CD4-positive, alpha-beta T cell treated with Interleukin-2 at 100 ng/mL for 4 hours (primary cell): Measurements from ENCODE around the gene NTM.

Experiments
- DNase-seq: peaks from one replicate; pipeline ENCODE4 v3.0.0-alpha.2; 2020; ENCODE audit warnings: low spot score

NTM gene

DNA sequence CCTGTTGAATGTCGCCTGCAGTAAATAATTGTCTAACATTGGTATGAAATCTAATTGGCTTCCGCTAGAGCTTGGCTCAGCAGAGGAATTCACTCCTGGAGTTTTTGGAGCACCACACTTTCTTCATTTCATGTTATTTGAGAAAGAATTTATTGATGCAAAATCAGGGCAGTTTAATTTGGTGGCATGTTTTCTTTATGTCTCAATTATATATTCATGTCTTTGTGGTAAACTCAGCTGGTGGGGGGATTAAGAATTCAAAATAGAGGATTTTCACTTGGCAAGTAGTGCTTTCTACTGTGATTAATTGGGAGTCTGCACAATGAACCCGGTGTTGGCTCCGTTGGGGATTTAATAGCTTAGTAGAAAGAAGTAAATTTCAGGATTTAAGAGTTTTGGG, 784.4 kb downstream of the NTM start:
- no peak for DNase-seq

DNA sequence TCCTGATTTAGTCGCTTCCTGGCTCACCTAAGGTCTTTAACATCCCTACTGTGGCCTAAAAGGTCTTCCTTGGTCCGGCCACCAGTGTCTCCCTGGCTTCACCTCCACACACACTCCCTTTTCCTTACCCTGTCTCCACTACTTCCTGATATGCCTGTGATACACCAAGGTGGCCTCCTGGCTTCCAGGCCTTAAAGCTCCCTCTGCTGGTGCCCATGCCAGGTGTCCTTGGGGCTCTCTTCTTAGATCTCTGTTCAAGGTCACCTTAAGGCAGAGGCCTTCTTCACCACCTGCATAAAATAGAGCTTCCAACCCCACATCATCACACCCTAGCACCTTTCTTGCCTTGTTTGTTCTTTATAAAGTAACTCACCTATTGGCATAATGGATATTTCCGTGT, 787.7 kb downstream of the NTM start:
- DNase-seq = no peak

DNA sequence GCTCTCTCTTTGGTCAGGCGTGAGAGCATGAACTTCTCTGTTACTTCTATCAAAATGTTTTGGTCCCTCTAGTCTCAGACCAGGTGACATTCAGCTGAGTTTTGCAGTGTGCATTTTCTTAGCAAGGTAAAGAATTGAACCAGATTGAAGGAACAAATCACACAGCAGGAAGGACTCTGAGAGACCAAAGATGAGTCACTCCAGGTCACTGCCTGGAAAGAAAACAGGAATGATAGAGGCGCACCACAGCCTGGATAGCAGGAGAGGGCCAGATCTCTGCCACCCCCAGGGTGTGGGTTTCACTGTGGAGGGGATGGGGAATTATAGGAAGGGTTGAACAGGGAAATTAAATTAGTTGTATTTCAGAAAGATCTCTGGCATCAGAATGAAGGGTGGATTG, 788.3 kb downstream of the NTM start:
- DNase-seq = no peak

DNA sequence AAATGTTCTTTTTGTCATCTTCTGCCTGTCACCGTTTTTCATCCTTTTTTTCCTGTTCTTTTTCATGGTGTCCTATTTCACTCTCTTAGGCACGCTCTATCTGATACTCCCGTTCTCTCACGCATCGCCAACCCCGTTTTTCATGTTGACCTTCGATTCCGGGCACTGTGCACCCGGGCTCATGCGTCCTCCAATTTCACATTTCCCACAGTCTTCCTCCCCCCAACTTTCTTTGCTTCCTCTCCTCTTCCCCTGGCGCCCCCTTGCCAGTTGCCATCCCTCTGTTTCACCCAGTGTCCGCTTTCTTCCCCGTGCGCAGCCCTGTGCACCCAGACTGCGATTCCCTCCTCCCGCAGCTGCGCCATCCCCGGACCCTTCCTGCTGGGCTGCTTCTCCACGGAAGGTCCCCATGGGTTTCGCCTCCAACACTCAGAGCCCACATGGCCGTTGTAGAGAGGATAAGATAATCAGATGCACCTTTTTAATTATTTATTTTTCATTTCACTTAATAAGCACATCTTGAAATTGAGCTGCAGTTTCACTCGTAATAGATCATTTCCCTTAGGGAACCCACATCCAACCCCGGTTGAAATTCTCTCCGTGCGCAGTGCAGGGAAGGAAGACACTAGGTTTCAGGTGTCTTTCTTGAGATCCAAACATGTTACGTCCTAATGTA, 791.1 kb downstream of the NTM start:
- no peak for DNase-seq

DNA sequence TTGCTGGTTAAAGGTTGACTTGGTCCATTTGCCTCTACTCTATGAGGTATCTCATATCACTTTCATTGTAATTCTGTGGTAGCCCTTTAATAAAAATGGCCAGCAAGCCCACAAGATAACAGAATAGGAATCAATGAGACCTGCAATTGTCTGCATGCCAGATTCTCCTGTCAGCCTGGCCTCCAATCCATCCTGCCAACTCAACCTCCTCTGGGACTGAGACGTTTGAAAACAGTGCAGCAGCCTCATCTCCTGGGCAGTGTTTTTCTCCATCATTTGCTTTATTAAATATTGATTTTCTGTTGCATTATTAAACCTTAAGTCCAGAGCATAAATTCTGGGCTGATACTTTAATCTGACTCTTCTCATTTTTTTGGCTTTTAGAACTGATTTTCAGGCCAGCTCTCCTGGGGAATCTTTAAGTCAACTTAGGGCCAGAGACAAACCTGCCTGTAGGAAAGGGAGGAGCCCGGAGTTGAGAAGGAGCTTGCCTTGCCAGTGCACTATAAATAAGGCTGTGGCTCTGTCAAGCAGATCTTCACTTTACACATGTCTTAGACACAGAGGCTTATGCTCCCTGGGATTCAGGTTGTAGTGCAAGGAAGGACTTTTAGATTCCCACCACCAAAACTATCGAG, 798.0 kb downstream of the NTM start:
- no peak for DNase-seq

DNA sequence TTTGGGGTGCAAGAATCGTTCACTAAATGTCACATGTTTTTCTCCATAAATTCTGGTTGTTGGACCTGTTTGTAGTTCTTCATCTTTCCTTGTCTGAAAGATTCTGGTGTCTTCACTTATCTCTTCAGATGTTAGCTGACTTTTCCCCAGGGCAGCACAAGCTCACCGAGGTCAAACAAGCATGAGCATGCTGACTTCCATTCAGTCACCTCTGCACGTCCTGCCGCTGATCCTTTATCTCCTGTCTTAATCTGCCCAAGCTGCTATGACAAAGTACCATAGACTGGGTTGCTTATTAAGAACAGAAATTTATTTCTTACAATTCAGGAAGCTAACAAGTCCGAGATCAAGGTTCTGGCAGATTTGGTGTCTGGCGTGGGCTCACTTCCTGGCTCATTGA, 800.6 kb downstream of the NTM start:
- no peak for DNase-seq

DNA sequence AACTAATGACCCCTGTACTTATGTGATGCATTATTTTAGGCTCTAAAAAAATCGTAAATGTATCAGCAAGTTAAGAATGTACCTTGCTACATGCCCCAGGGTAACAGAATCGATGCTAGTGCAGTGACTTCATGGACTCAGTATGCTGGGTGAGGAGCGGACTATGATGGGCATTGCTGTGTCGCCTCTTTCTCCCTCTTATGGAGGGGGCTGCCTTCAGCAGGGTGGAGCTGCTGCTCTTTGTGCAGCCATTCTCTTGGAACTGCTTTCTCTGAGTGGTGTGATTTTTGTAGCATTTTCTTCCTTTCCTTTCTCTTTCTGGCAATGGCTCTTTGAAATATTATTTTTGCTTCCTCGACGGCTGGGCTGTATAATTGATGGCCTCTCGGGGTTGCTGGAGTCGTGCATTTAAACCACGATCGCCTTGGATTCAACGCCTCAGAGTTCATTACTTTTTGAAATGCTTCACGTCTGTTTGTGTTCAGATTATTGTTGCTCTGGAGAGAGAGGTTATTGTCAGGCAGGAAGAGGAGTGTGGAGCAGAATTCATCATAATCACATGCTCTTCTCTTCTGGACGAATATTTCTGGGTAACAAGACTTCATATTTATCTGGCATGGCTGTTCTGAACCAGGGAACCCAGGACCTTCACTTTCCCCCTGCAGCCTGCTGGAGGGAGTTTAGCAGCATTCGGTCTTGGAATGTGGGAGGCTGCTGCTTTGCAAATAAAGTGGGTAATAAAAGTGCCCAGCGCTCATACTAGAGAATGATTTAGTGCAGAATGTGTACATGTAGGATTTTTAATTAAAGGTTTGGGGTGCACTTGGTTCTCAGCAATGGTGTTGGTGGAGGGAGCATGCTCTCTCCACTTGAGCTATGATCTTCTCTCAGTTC, 804.2 kb downstream of the NTM start:
- no peak for DNase-seq

DNA sequence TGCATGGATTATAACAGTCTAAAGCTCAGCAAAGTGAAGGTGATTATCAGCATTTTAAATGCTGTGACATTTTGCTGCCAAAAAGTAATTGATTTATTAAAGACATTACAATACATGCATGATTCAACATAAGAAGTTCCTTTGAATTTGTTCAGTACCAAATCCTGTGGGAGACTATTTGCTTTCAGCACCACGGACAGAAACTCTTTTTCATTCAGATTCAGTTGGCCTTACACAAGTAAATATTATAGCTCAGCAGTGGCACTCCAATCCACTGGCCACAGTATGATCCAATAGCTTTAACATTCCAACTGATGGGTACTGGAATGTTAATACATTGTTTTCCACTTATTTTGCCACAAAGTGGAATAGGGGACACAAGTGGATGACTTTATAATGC, 806.7 kb downstream of the NTM start:
- no peak for DNase-seq

DNA sequence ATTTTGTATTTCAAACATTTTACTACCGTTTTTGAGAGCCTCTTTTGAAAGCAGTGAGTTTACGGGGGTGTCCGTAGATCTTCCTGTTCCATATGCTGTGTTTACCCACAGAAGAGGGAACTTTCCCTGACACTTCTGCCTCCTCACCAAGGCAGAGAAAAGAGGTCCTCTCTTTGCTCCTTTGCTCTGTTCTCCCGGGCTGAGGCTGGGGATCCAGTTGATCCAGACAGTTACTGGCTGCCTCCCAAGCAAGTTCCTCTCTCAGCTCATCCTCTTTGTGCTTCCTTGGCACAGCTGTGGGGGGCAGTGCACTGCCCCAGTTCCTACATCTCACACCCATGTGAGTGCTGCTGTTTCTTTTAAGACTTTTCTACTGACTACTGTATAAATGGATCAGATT, 813.7 kb downstream of the NTM start:
- no peak for DNase-seq

DNA sequence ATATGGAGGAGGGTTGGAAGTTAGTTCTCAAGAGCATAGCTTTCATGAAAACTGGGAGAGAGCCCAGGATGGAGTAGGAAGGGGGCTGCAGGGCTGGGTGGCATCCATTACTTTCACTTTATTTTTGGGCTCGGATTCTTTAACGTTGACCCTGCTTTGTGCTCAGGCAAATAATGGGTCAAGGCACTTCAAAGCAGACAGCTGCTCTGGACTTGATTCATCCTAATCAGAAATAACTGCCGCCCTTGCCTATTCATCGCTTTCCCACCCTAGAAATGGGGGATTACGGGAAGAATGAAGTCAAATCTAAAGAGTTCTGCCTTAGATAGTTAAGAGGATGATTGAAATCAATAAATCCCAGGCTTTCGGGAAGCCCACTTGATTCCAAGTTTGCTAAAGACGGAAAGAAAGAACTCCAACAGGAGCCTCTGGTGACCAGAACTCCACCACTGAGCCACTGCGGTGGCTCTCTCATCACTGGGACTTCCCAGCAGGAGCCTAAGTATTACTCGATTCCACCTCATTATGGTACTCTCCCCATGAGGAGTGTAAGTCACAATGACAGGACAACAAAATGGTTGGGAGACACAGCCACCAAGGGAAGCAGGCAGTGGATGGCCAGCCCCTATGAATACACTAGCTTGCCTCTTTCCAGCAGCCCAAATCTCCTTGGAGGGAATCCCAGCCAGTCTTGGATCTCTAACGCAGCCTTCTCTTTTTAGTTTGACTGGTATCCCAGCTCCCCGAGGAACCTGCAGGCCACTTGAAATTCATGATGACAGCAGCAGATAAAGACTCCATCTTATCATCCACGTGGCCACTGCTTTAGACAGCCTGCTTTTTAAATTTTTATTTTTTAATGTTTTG, 815.5 kb downstream of the NTM start:
- DNase-seq = no peak

DNA sequence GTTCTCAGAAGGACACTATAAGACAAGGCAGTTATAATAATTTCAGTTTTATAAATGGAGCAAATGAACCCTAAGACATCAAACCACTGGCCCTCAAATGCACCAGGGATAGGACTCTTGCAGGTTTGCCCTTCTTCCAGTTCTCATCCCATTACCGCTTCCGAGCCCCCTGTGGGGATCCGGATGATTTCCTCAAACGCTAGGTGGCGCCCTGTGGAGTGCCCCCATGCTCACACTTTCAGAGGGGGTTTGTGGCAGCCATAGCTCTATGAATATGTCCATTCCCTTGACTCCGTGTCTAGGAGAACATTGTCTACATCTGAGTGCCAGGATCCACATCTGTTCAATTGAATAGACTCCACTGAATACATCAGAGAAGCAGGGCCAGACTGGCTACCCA, 816.3 kb downstream of the NTM start:
- DNase-seq = no peak

DNA sequence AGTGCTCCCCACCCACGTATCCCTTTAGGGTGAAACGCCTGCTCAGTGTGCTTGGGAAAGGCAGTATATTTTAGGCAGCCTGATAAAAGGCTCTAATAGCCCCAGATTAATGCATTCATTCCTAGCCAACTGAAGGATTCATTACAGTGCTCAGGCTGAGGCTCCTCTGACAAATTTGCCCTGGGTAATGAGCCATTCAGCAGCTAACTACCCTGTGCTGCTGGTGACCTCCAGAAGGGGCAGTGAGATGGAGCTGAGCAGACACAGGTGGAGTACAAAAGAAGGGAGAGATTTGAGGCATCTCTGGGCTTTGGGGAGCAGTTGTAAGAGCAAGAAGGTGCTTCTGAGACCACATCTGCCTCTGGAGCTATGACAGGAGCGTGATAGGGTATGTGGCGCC, 817.0 kb downstream of the NTM start:
- no peak for DNase-seq

DNA sequence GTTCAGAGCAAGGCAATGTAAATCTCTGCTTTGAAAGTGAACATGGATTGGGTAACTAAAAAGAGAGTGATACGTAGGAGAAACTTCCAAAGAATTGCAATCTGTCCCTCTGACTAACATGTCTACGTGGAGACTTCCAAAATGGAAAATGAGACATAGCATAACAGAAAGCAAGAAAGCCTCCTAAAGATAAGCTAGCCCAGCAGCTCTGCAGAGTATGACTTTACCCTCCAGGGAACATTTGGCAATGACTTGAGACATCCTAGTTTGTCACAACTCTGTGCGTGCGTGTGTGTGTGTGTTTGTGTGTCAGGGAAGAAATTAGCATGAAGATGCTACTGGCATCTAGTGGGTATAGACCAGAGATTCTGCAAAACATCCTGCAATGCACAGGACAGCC, 817.4 kb downstream of the NTM start:
- DNase-seq = no peak

DNA sequence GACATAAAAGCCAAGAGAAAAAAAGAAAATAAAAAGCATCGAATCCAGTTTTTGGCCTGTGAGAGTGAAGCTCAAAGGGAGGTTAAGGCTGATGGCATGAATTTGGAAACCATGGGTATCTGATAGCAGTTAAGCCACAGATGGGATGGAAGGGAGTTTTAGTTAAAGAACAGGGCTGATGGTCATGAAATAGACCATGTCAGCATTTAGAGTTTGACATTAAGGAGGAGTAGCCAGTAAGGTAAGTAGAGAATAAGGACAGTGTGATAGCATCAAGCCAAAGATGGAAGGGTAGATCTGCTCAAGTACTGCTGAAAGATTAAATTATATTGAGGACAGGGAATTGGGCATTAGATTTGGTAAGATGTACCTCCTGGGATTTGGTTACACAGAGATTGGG, 826.5 kb downstream of the NTM start:
- DNase-seq = no peak

DNA sequence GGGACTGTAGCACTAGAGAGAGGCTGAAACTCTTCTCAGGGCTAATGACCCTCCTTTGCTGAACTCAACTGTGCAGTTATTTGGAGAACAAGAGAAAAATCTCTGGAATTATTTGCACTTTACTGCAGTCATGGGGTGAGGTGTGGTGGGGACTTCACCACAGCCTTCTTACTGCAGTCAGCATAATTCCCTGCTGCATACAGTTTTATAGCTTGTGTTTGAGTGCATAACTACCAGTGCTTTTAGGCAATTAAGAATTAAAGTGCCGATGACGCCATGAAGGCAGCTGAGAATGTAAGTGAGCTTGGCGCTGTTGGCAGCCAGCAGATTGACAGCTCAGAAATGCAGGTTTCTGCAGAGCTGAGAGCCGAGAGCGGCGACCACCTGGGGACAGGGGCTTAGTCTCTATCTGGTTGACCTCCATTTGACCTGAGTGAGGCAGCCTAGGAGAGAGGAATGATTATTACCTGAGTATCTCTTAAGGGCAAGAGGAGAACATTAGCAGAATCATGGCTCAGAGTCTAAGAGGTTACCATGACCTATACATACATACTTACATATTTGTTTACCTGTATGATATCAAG, 830.0 kb downstream of the NTM start:
- DNase-seq = no peak

DNA sequence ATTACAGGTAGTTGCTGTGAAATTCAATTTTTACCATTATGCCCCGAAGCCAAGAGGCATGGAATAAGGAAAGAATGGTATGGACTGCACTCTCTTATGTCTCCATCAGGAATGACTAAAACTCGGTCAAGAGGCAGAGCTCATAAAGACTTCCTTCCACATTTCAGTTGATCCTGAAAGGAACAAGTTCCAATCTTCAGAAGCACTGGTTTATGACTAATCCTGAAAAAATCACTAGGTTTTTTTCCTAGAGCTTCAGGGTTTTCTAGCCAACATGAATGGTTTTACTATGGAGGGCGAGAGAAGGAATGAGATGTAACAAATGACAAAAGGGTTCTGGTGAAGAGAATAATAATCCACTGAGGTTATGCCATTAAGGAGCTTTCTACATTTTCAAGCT, 832.2 kb downstream of the NTM start:
- no peak for DNase-seq

DNA sequence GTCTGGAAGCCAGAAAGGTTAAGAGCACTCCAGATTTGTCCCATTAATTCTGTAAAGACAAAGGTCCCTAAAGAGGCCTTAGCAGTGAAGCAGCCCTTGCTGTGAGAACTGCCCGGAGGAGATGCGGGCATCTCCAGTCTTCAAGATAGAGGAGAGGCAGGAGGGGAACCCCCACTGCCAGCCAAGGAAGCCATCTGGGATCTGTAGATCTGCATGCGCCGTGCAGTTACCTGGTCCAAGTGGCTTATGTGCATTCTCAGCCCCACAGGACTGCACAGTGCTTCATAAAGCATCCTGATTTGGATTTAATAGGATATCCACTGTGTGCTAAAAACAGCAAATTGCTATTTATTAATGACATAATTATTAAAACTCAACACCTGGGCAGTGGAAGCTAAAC, 834.6 kb downstream of the NTM start:
- no peak for DNase-seq

DNA sequence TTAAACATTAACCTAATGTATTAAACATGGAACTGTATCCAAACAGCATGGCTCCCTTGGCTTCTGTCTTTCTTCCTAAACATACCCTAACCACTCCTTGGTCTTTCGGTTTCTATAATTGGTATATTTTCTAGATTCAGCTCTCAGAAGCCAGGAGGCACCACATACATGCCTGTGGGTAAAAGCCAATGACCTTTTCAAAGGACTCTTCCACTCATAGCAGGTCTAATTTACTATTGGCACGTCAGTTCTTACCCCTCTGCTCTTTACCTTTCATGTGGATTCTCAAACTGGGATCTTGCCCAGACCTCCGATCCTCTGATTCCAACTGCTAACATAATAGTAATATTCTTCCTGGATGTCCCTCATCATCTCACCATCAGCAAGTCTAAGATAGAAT, 835.1 kb downstream of the NTM start:
- DNase-seq = no peak

DNA sequence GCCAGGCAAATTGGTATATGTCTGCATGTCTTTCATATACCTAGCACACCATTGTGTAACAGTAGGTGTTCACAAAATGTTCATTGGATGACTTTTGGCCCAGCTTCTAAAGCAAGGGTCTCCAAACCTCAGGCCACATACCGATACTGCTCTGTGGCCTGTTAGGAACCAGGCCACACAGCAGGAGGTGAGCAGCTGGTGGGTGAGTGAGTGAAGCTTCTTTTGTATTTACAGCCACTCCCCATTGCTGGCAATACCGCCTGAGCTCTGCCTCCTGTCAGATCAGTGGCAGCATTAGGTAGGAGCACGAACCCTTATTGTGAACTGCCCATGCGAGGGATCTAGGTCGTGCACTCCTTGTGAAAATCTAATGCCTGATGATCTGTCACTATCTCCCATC, 836.6 kb downstream of the NTM start:
- no peak for DNase-seq

DNA sequence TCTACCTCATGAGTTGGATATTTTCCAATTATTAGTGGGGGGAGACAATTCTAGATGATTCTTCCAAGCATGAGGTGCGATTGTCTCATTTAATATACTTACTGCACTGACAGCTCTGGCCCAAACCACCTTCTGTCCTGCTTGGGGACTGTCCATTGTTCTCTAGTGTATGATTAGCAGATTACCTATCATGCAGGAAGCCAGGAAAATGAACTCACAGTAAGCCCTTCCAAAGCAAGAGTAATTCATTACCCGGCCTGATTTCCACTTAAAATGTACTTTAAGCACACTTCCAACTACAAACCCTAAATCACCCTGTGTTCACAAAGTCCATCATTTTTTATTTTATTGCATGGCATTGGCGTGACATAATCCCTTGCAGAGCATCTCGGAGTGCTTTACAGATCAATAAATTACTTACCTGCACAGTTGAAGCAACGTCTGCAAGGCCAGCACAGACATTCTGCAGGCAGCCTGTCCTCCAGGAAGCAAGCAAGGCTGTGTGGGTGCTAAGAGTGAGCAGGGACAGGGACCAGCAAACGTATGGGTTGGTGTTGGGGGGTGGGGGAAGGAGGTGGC, 838.2 kb downstream of the NTM start:
- no peak for DNase-seq

DNA sequence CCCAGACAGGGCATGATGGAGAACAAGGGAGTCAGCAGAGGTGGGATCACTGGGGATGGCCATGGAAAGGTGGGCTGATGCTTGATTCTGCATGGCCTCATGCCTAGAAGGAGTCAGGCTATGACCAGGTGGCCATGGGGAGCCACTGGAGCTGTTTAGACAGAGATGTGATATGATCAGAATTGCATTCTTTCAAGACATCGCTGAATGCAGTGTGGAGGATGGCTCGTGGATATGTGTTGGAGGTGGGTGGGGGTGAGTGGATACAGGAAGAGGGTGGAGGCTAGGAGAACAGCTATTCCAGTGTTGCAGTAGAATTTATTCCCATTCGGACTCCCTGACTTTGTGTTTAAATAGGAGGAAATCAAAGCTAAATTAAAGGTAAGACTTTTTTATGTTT, 841.1 kb downstream of the NTM start:
- no peak for DNase-seq

DNA sequence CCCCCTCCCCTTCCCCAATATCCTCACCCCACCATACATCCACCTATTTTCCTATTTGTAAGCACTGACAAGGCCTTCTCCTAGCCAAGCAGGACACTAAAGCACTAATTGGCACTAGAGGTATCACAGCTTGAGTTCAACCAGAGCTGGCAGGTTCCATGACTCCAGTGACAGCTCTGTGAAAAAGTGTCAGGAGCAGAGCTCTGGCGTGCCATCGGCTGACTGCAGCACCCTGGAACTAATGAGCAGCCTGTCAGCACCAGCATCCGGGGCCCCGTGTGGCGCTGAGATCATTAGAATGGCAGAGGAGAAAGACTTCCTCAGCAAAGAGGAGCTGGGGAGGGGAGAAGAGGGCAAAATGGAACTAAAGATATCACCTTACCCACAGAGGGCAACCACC, 847.4 kb downstream of the NTM start:
- no peak for DNase-seq
